ENCODE measurements around the gene CDC42BPA. TPM values are rescaled to one million over a fixed set of nuclear protein-coding genes. Genes with fewer than 3 reads are reported as not detected.
A peak's percentile ranks its signal among the peaks of the same experiment; 100 is the strongest.

CDC42BPA gene
- total and polyA plus RNA-seq, 2 donors from 2014 or later: 11.2 to 60.7 TPM

- Histone ChIP-seq H3K4me3 (ENCODE audit: low read length in 3 of 3) (peak overlapping the region in 1 of 3 donors; percentile 12), H3K27ac (ENCODE audit: low read depth in 2 of 2, low read length in 2 of 2) (peak overlapping the region; percentile 79 to 80), H3K27me3 (ENCODE audit: control insufficient read depth, insufficient read depth, low read length) (no peaks in the 10 kb centered on the region), H3K4me1 (ENCODE audit: control insufficient read depth in 2 of 3, insufficient read depth in 2 of 3, low read depth in 1 of 3, low read length in 3 of 3) (peaks cover 0 to 52% (median 34%) of the 10 kb centered on the region in 3 donors), H3K9ac (ENCODE audit: low read length in 3 of 3) (peak overlapping the region in 1 of 3 donors; percentile 59), H3K36me3 (ENCODE audit: control insufficient read depth in 2 of 3, insufficient read depth in 3 of 3, low read length in 3 of 3) (no peaks in the 10 kb centered on the region), H3K9me3 (ENCODE audit: control insufficient read depth in 2 of 3, insufficient read depth in 1 of 3, low read length in 3 of 3) (no peaks in the 10 kb centered on the region)
- no peak for TF ChIP-seq CTCF (IDR thresholded peaks at IDR 0.05; ENCODE audit: borderline replicate concordance, extremely low read depth, insufficient read depth)
- intact Hi-C loops (cut with DNase I): no loop called here
- FAIRE-seq: no peak
- peak in 4 of 5 donors; percentile 41 to 68 (median 62) for DNase-seq
Observed at GRCh38 chr1:226945106-226945857, 373.0 kb downstream of the CDC42BPA start.

- Histone ChIP-seq H3K27me3 (ENCODE audit: control insufficient read depth, insufficient read depth, low read length) (no peaks in the 10 kb centered on the region), H3K9ac (ENCODE audit: low read length in 3 of 3) (no peak overlapping the region), H3K36me3 (ENCODE audit: control insufficient read depth in 2 of 3, insufficient read depth in 3 of 3, low read length in 3 of 3) (no peaks in the 10 kb centered on the region), H3K4me3 (ENCODE audit: low read length in 3 of 3) (no peak overlapping the region), H3K4me1 (ENCODE audit: control insufficient read depth in 2 of 3, insufficient read depth in 2 of 3, low read depth in 1 of 3, low read length in 3 of 3) (peaks cover 0 to 52% (median 34%) of the 10 kb centered on the region in 3 donors), H3K27ac (ENCODE audit: low read depth in 2 of 2, low read length in 2 of 2) (peak overlapping the region; percentile 26 to 27), H3K9me3 (ENCODE audit: control insufficient read depth in 2 of 3, insufficient read depth in 1 of 3, low read length in 3 of 3) (no peaks in the 10 kb centered on the region)
- no peak for FAIRE-seq
- intact Hi-C loops (cut with DNase I): no loop called here
- DNase-seq: no peak
- no peak for TF ChIP-seq CTCF (IDR thresholded peaks at IDR 0.05; ENCODE audit: borderline replicate concordance, extremely low read depth, insufficient read depth)
Observed at GRCh38 chr1:226943927-226944326, 374.4 kb downstream of the CDC42BPA start.

- H3K9ac ChIP-seq (ENCODE audit: low read length in 3 of 3): no peak overlapping the region
- H3K9me3 ChIP-seq (ENCODE audit: control insufficient read depth in 2 of 3, insufficient read depth in 1 of 3, low read length in 3 of 3): no peaks in the 10 kb centered on the region
- peaks cover 0 to 56% (median 36%) of the 10 kb centered on the region in 3 donors for H3K4me1 ChIP-seq (ENCODE audit: control insufficient read depth in 2 of 3, insufficient read depth in 2 of 3, low read depth in 1 of 3, low read length in 3 of 3)
- FAIRE-seq (no peak), DNase-seq (no peak)
- H3K36me3 ChIP-seq (ENCODE audit: control insufficient read depth in 2 of 3, insufficient read depth in 3 of 3, low read length in 3 of 3): no peaks in the 10 kb centered on the region
- intact Hi-C loops (cut with DNase I): no loop called here
- H3K4me3 ChIP-seq (ENCODE audit: low read length in 3 of 3): no peak overlapping the region
- no peak for TF ChIP-seq CTCF (IDR thresholded peaks at IDR 0.05; ENCODE audit: borderline replicate concordance, extremely low read depth, insufficient read depth)
- no peaks in the 10 kb centered on the region for H3K27me3 ChIP-seq (ENCODE audit: control insufficient read depth, insufficient read depth, low read length)
- no peak overlapping the region for H3K27ac ChIP-seq (ENCODE audit: low read depth in 2 of 2, low read length in 2 of 2)
Observed at GRCh38 chr1:226943156-226943555, 375.1 kb downstream of the CDC42BPA start.
